Stimulated activated CD4-positive, alpha-beta T cell treated with anti-CD3 and anti-CD28 coated beads, Interleukin-1b, Interleukin-23, amount 100 ng/mL, for 24 hours (primary cell): ENCODE results near the gene PCDH12.
A peak's percentile ranks its signal among the peaks of the same experiment; 100 is the strongest.
"Not testable (repeated sequence)": the region's sequence is repeated elsewhere in the genome, so short reads cannot be mapped to it uniquely, and the experiment has no call there.

Experiments
- DNase-seq, 4 experiments: peaks; one replicate each; pipeline ENCODE4 v3.0.0-alpha.2; 2020; ENCODE audit warnings: low read depth in 4 of 4, low spot score in 1 of 4

Gene PCDH12

GRCh38 chr5:141941307-141941706 lies 16.7 kb downstream of the PCDH12 start:
- DNase-seq: no peak

- no peak for DNase-seq
These were observed 17.2 kb downstream of the PCDH12 start for GRCh38 chr5:141940695-141941271.

GRCh38 chr5:141935538-141935937 lies 22.5 kb downstream of the PCDH12 start:
- no peak for DNase-seq

GRCh38 chr5:141934099-141934844 lies 23.7 kb downstream of the PCDH12 start:
- no peak for DNase-seq

DNA sequence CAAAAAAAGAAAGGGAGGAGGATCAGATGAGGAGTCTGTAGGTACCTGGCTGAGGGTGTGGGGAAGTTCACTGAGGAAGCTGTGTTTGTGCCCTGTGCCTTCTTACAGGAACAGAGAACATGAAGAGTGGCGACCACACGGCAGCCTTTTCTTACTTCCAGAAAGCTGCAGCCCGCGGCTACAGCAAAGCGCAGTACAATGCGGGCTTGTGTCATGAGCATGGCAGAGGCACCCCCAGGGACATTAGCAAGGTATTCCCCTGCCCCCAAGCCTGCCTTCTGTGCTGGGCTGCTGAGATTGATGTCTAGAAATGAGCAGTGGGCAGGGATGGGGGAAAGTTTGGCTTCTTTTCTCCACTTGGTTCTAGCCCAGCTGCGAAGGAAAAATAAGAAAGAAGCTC lies 24.9 kb downstream of the PCDH12 start:
- no peak for DNase-seq

GRCh38 chr5:141931694-141932093 lies 26.3 kb downstream of the PCDH12 start:
- no peak for DNase-seq

- no peak for DNase-seq
These were observed 28.5 kb downstream of the PCDH12 start for GRCh38 chr5:141929398-141930058.

- DNase-seq: no peak
These were observed 30.0 kb downstream of the PCDH12 start for GRCh38 chr5:141928051-141928450.

- no peak for DNase-seq
These were observed 31.6 kb downstream of the PCDH12 start for GRCh38 chr5:141926434-141926833.

DNA sequence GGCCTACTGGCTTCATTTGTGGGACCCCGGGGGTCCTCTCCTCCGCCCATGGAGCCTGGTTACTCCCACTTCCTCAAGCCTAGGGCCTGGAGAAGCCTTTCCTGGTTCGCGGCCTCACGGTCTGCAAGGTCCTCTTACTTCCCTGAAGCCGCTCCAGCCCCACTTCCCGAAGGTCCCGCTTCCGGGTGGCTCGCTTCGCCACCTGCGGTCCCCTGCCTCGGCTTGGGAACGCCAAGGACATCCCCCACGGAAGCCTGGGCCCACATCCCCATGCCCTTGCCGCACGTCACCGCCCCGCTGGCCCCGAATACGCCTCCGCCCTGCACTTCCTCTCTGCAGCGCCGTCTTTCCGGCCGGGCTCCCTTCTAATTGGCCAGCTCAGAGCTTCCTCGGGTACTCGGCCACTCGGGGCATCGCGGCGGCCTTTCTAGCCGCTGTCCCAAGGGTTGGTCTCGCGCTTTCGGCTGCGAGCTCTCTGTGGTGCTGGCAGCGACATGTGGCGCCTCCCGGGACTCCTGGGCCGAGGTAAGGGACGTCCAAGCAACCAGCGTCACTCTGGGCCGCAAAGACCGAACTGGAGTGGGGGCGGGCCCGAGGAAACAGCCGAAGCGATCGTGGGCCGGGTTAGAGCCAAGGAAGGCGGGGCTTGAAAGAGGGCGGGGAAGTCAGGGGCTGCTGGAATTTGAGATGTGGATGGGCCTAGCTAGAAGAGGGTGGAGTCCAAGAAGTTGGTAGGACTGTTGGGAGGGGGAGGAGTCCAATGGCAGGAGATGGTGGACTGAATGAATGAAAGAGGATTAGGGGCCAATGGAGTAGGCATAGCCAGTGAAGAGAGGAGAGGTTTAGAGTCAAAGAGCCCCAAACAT lies 34.3 kb downstream of the PCDH12 start, which contains the start of gene DELE1:
Gene DELE1, plus strand, starts transcription at position 424 of the 866 bp plus-strand sequence. Its CDS starts 71 bp downstream, at position 495.
- peak; percentile 77 to 97 (median 87) for DNase-seq

- not testable (repeated sequence) for DNase-seq
These were observed 35.1 kb downstream of the PCDH12 start for GRCh38 chr5:141922827-141923447.

- DNase-seq: no peak
These were observed 37.2 kb downstream of the PCDH12 start for GRCh38 chr5:141920771-141921170.

- no peak for DNase-seq
These were observed 38.5 kb downstream of the PCDH12 start for GRCh38 chr5:141919218-141920119.

GRCh38 chr5:141917760-141918159 lies 40.2 kb downstream of the PCDH12 start:
- DNase-seq: no peak

DNA sequence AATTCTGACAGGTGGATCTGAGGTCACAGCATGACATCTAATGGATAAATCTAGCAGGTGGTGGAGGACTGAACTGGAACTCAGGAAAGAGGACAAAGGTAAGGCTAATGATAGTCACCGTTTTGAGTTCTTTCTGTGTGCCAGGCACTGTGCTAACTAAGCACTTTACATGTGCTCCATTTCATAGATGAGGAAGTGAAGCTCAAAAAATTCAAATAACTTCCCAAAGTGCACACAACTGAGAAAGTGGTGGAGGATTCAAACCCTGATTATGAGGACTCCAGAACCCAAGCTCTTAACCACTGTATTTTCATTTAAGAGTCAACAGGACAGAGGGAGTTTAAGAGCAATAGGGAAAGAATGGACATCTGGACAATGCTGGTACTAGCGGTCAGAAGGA lies 41.5 kb downstream of the PCDH12 start:
- no peak for DNase-seq

DNA sequence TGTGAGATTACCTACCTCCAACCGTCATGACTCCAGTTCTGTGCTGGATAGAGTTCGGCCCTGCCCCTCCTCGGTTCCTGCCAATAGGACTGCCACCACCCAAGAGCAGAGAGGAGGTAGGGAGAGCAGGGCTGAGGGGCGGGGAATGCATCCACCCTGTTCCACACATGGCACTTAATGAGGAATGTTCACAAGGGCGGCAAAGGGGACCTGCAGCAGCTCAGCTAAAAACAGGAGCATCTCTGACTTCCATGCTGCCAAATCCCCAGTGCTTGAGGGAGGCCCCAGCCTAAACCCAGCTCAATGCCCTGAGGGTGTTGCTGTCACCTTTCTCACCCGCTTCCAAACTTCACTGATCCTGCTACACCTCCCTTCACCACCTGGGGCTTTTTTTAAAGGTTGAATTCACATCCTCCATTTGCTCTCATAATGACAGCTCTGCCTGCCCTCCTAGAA lies 42.1 kb downstream of the PCDH12 start:
- DNase-seq: no peak

- DNase-seq: no peak
These were observed 43.2 kb downstream of the PCDH12 start for GRCh38 chr5:141914797-141915196.

- no peak for DNase-seq
These were observed 43.7 kb downstream of the PCDH12 start for GRCh38 chr5:141914199-141914743.

DNA sequence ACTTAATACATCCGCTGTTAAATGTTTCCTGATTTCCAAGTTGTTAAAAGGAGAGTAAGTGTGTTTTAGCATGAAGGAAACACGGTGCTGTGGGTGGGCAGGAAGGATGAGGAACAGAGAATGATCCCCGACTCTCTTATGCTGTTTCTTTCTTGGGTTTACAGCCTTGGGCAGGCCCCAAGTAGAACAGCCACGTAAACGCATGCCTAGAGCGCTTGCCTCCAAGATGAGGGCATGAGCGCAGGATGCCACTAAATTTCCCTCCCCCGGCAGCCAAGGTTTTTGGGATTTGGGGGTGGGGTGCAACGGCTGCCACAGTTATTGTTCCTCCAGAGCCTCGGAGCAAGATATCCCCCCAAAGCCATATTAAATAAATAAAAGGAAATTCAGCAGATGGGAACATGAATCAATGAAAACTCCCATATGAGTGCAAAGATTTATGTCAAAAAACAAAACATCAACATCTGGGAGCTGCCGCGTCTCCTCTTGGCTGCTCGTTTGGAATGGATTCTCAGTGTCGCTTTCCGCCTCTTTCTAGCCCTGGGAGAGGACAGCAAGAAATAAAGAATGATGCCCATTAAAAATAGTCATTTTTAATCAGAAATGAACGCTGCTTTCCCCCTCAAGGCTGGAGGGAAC lies 44.3 kb downstream of the PCDH12 start:
- no peak for DNase-seq
